Activated T-helper 1 cell treated with anti-CD3 and anti-CD28 coated beads, Interleukin-2, amount 50 U/mL, for 16 hours (primary cell): ENCODE results near the gene SEBOX.

Experiments
- DNase-seq, 2 donors: peaks; one replicate each; pipeline ENCODE4 v3.0.0-alpha.2; 2020; ENCODE audit warnings: low read depth in 1 of 2, low spot score in 1 of 2

Gene SEBOX

DNA sequence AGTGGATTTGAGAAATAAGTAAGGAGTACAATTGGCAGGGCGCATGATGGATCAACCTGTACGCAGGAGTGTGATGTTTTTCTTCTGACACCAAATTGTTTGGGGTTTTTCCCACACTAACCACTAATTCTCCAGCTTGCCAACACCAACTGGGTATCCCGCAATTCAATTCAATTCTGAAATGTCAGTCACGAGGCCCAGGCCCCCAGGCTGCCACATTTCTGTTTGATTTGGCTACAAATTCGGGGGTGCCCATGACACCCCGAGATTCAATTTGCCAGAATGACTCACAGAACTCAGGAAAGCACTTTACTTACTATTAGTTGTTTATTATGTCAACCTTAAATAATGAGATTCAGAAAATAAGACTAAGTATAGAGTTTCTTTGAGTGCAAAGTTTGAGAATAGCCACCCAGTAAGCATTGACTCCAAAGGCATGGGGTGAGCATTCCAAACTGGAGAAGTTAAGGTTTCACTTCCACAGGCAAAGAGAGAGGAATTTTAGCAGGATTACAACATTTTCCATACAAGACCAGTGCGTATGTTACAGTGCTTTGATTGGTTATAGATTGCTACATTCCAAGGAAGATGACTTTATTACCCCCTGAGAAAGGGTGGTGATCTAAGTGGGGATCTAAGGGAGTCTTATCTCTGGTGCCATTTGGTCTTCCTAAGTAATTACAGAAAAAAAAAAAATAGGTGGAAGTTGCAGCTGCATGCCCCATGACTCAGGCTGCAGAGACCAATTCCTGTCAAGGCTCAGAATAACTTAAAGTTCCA, 29.5 kb upstream of the SEBOX start:
- DNase-seq = no peak

- no peak for DNase-seq
These were observed 27.5 kb upstream of the SEBOX start for GRCh38 chr17:28392491-28392890.

DNA sequence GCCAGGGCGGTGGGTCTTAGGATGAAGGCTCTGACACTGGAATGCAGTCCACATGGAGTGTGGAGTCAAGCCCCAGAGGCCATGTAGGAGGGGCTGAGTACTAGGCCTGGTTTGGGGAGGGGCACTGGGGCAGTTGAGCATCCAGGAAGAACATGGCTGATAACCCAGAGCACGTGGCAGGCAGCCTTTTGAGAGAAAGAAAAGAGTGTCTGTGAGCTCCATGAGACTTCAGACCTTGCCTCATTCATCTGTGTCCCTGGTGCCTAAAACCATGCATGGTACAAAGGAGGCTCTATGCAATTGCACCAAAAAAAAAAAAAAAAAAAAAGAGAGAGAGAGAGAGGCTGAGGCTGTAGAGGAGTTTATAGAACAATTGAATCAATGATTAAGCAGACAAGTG, 26.4 kb upstream of the SEBOX start:
- no peak for DNase-seq

GRCh38 chr17:28390984-28391383, 26.0 kb upstream of the SEBOX start:
- DNase-seq = no peak

GRCh38 chr17:28390563-28390962, 25.6 kb upstream of the SEBOX start:
- DNase-seq = no peak

DNA sequence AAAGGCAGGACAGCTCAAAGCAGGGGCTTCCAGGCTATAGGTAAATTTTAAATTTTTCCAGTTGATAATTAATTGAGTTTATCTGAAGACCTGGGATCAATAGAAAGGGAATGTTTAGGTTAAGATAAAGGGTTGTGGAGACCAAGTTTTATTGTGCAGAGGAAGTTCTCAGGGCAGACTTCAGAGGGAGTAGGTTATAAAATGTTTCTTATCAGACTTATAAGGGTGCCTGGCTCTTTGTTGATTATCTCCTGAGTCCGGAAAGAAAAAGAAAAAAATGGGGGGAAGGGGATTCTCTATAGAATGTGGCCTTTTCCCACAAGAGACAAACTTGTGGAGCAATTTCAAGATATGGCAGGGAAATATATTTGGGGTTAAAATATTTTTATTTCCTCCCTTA, 25.1 kb upstream of the SEBOX start:
- DNase-seq = no peak

GRCh38 chr17:28388106-28388505, 23.1 kb upstream of the SEBOX start:
- DNase-seq = no peak

DNA sequence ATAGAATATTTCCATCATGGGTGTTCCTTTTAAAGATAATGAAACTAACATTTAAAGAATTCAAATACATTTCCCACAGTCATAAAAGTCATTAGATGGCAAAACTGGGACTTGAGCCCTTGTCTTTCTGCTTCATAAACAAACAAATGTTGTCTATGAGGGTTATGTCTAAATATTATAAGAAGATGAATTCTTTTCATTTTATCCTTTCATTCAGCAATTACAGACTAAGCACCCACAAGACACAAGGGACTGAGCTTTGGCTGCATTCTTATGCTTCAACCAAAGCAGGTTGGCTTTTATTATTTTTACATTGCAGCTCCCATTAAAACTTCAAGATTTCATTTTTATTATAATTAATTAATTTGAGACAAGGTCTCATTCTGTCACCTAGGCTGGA, 21.4 kb upstream of the SEBOX start:
- DNase-seq = no peak

DNA sequence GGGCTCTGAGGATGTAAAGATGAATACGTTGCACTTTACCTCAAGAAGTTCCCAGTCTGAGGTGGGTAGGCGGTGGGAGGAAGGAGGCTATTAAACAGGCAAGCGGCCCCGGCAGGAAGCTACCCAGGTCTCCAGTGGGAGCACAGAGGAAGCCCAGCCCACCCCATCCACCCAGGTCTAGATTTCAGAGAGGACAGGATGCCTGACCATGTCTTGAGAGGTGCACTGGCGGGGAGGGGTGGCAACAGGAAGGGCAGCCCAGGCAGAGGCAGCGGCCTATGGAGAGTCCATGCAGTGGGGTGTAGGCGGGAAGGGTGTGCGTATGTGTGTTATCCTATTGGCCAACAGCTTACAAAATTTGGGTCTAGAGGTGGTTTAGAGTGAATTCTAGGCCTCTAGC, 20.4 kb upstream of the SEBOX start:
- DNase-seq = no peak

DNA sequence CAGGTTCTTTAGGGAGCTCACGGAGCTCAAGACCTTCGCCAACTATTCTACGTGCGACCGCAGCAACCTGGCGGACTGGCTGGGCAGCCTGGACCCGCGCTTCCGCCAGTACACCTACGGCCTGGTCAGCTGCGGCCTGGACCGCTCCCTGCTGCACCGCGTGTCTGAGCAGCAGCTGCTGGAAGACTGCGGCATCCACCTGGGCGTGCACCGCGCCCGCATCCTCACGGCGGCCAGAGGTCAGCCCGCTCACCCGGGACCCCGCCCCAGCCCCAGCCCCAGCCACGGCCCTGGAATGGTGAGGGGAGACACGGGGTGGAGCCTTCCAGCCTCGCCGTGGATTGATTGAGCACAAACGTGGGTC, 20.0 kb upstream of the SEBOX start:
- no peak for DNase-seq

DNA sequence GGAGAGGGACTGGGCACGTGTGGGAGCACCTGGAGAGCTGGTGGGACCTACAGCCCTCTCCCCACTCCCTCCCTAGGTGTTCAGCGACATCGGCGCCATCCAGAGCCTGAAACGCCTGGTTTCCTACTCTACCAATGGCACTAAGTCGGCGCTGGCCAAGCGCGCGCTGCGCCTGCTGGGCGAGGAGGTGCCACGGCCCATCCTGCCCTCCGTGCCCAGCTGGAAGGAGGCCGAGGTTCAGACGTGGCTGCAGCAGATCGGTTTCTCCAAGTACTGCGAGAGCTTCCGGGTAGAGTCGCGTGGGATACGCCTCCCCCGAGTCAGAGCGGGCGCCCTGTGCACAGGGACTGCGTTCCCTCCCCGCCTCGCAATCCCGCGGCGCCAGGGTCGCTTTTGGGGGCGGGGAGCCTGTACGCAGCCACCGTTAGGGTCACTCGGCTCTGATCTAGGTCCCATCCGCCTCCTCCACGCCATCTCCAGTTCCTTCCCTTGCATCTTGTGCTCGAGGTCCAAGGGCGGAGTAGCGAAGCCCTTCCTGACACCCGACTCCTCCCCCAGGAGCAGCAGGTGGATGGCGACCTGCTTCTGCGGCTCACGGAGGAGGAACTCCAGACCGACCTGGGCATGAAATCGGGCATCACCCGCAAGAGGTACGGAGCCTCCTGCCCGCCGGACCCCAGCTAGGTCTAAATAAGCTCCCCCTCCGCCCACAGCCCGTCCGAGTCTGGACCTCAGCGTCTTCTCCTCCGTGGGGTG, 19.5 kb upstream of the SEBOX start:
- peak; percentile 25 to 44 for DNase-seq

- DNase-seq = no peak
These were observed 16.3 kb upstream of the SEBOX start for GRCh38 chr17:28381141-28381825.

DNA sequence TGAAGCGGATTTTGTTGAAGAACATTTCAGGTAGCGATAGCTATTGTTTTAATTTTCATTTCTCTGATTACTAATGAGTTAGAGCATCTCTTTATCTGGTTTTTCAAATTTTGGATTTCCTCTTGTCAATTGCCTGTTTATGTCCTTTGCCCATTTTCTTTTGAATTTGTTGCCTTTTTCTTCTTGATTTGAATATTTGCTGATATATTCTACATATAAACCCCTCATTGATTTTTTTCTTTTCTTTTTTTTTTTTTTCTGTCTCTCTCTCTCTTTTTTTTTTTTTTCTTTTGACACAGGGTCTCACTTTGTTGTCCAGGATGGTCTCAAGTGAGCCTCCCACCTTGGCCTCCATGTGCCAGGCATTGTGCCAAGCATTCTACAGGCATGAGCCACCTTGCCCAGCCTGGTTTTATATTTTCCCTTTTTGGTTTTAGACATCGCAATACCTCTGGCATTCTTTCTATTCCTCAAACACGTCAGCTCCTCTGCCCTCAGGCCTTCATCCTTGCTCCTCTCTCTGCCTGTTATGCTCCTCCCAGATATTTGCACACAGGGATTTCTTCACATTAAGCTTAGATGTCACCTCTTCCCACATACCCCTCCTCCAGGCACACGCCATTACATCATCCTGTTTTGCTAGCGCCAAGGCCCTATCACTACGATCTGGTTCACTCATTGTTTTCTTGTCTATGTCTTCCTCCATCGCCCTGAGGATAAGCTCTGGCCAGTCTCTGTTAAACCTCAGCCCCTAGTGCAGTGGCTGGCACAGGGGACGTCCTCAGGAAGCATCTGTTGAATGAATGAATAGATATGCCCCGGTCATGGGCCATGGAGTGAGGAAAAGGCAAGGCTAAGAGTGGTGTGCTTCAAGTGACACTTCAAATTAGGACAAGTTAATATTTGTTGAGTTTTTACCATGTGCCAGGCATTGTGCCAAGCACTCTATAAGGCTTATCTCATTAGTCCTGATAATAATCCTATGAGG, 15.1 kb upstream of the SEBOX start:
- no peak for DNase-seq

DNA sequence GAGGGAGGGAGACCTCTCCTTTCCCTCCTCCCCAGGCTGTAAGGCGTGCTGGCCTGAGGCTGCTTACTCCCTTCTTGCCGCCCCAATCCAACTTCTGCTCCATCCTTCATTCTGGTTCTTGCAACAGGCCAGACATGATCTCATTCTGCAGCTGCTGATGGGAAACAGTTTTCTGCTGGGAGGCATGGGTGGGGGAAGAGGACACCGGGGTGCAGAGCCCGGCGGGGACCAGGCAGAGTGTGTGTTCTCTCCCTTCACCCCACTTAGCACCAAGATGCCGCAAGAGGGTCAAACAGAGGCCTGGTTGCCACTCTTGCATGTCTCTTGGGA, 7.9 kb upstream of the SEBOX start:
- DNase-seq = no peak

DNA sequence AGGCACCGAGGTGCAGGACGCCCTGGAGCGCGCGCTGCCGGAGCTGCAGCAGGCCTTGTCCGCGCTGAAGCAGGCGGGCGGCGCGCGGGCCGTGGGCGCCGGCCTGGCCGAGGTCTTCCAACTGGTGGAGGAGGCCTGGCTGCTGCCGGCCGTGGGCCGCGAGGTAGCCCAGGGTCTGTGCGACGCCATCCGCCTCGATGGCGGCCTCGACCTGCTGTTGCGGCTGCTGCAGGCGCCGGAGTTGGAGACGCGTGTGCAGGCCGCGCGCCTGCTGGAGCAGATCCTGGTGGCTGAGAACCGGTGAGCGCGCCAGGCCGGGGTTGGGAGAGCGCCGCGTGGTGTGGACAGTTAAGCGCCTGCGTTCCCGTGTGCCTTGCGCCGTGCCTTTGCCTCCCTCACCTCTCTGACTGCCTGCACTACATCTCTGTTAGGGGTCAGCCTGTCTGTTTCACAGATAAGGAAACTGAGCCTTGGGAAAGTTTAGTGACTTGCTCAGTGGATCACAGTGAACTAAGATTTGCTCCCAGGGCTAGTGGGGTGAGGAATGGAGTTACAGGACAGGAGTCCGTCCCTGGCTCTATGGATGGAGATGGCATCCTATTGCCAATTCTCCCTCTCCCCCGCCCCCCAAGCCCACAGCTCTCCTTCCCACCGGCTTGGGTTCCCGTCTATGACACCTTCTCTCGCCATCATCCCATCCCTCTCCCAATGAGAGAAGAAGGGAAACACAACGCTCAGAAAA, 7.4 kb upstream of the SEBOX start:
- DNase-seq = no peak

GRCh38 chr17:28371245-28372202, 6.5 kb upstream of the SEBOX start, which contains the start of gene SARM1:
TSS of gene SARM1 (plus strand) at chr17:28371694. CDS start at chr17:28372033, 339 bp downstream.
- DNase-seq = peak; percentile 51 to 75

DNA sequence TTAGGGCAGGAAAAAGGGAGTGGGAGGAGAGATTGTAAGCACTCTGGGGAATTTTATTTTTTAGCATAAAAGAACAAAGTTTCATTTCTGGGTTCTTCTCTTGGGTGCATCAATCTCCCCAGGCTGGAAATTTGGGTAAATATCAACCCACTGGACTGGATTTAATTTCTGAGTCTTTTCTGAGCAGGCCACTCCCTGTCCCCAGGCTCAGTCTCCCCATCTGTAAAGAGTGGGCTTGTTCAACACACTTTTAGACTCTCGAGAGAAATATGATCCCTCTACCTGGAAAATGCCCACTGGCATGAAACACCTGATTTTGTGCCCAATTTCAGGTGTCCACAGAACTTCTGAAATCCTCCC, 5.7 kb upstream of the SEBOX start:
- no peak for DNase-seq

DNA sequence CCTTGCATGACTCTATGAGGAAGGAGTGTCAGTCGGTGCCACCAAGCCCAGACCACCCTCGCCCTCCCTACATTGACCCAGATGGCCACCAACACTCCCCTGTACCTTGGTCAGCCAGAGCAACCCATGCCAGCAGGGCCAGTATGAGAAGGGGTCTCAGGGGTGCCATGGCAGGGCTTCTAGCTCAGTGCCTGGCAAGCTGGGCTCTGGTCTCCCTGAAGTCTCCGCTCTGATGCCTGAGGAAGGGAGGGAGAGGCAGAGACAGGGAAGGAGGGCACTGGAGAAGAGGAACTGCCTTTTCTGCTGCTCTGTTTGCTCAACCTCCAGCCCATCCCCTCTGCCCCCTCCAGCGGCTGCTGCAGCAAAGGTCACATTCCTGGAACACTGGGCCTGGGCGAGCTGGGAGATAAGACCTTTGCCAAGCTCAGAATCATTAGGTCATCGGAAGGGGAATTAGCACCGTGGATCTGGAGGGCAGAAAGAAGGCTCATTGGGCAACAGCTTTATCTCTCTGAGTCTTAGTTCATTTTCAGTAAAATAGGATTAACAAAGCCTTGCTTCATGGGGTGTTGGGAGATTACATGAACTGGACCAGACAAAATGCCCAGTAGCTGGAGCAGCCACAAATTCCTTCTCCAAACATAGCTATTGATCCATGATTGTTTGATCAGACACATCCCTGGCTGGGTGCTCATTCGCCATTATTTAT, 5.2 kb upstream of the SEBOX start, which contains the start of gene VTN:
VTN (minus strand) TSS at position 273 of the 709 bp plus-strand sequence; CDS start at position 169, 104 bp downstream.
- no peak for DNase-seq

GRCh38 chr17:28369684-28370034, 4.7 kb upstream of the SEBOX start:
- no peak for DNase-seq
